HG02840 (cell line): ENCODE data around the gene AMT.
"Not testable (repeated sequence)": the region's sequence is repeated elsewhere in the genome, so short reads cannot be mapped to it uniquely, and the experiment has no call there.

Source experiments
- ATAC-seq: cut with Tn5 transposase; IDR thresholded peaks from one replicate; pipeline ENCODE4 v1.9.1; 2021; ENCODE audit warnings: mild to moderate bottlenecking, moderate library complexity, moderate number of reproducible peaks; ENCODE audit not compliant: unreplicated experiment, low FRiP score

Gene AMT

DNA sequence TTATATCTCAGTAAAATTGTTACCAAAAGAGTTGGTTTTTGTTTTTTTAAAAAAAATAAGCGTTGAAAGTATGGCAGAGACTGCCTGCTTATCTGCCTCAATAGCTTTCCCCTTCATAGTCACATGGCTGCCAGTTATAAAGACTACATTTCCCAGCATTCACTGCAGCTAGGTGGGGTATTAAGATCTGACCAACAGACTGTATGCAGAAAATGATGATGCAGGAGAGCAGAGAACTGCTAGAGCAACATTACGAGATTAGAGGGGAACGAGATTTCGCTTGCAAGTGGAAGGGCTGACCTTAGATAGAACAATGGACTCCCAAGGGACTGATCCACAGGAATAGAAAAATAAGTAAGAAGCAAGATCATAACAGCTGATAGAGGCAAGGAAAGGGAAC is 24.8 kb downstream of the AMT start:
- ATAC-seq = no peak

DNA sequence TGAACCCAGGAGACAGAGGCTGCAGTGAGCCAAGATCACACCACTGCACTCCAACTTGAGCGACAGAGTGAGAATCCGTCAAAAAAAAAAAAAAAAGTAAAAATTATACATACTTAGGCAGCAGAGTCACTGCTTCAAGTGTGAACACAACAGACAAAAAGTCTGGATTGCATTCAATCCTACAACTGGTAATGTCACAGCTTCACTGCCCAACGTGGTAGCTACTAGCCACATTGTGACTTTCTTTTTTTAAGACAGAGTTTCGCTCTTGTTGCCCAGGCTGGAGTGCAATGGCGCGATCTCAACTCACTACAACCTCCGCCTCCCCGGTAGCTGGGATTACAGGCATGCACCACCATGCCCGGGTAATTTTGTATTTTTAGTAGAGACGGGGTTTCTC is 31.0 kb downstream of the AMT start:
- not testable (repeated sequence) for ATAC-seq

DNA sequence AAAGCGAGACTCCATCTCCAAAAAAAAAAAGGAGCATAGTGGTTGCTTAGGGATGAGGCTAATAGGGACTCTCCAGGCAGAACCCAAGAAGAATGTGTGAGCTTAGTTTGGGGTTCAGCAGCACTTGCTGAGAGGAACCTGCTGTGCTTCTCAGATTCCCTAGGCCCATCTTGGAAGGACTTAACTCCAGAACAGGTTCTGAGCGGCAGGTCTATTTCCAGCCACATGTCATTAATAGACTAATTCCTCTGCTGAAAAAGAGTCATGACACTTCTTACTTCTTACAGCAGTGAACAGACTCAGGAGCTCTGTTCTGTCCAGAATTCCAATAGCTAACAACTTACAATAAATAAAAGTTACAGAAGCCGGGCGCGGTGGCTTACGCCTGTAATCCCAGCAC is 33.0 kb downstream of the AMT start:
- ATAC-seq = no peak

DNA sequence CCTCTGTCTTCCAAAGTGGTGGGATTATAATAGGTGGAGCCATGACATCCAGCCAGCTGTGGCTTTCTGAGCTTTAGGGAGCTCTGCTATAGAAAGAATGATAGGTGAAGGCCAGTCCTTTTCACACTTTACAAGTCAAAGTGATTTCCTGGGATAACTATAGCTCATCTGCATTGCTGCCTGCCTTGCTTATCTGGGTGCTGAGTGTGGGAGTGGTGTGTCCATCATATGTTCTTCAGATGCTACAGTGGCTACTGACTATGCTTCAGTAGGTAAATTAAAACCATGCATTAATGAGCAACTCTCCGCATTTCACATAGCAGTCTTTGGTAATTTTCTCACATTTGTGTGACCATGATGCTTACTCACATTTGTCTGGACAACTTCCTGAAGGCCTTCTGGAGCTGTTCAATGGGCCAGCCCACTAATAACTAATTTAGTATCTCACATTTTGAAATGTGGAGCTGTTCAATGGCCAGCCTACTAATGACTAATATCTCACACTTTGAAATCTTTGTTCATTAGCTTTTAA is 33.9 kb downstream of the AMT start:
- no peak for ATAC-seq

DNA sequence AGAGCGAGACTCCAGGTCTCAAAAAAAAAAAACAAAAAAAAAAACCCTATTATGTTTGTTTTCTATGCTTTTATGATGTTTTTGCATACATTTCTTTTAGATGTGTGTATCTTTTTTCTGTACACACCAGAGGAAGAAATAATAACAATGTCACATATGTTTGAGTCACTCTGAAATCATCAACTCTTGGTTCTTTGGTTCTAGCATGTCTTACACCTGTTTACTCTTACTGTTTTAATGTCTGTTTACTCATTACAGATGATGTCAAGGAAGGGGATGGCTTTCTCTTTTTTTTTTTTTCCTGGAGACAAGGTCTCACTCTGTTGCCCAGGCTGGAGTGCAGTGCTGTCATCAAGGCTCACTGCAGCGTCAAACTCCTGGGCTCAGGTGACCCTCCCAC is 34.6 kb downstream of the AMT start:
- ATAC-seq = no peak

DNA sequence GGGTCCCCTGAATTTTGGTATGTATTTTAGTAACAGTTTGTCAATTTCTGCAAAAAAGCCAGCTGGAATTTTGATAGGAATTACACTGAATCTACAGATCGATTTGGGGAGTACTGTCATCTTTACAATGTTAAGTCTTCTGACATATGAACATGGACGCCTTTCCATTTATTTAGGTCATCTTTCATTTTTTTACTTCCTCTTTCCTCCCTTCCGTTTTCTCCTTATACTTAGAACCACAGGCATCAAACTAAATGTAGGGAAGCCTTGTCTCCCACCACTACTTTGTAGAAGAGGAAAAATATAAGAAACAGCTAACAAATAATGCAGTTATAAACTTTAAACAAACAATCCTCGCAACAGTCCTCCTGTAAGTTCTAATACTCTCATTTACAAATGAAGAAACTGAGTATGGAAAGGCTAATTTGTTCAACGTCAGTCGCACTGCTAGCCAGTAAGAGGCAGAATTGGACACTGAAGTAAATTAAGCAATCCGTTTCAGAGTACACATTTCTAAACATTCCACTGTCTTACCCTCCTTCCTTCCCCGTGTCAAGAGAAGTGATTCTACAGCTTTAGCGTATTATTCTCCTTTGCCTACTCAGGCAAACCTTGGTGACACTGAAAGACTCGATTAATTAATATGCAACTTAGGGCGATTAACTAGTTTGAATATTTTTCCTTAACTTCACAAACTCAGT is 36.1 kb downstream of the AMT start:
- no peak for ATAC-seq

GRCh38 chr3:49385617-49386016 is 36.7 kb downstream of the AMT start:
- no peak for ATAC-seq

DNA sequence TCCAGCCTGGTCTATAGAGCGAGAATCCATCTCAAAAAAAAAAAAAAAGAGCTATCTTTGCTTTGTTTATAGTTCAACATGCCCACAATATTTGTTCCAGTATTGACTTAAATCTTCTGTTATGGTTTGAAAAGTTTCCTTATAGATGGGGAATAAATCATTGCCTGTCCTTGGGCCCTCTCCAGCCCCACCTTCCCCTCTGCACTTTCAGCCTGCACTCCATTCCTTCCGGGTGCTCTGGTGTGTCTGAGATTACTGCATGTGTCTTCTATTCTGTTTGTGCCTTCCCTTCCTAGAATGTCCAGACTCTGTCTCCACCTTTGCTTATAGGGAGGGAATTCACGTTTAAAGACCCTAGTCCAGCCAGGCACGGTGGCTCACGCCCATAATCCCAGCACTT is 38.9 kb downstream of the AMT start:
- ATAC-seq = no peak

GRCh38 chr3:49378249-49378895 is 43.9 kb downstream of the AMT start:
- ATAC-seq = no peak

DNA sequence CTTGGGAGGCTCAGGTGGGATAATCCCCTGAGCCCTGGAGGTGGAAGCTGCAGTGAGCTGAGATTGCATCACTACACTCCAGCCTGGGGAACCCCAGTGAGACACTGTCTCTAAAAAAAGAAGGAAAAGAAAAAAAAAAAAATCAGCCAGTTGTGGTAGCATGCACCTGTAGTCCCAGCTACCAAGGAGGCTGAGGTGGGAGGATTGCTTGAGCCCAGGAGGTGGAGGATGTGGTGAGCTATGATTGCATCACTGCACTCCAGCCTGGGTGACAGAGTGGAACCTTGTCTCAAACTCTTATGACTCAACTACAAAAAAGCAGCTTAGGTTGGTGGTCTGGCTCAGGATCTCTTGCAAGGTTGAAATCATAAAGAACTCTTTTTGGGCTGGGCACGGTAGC is 44.8 kb downstream of the AMT start:
- ATAC-seq = no peak

- no peak for ATAC-seq
Measured at GRCh38 chr3:49371946-49372345, 50.3 kb downstream of the AMT start.

DNA sequence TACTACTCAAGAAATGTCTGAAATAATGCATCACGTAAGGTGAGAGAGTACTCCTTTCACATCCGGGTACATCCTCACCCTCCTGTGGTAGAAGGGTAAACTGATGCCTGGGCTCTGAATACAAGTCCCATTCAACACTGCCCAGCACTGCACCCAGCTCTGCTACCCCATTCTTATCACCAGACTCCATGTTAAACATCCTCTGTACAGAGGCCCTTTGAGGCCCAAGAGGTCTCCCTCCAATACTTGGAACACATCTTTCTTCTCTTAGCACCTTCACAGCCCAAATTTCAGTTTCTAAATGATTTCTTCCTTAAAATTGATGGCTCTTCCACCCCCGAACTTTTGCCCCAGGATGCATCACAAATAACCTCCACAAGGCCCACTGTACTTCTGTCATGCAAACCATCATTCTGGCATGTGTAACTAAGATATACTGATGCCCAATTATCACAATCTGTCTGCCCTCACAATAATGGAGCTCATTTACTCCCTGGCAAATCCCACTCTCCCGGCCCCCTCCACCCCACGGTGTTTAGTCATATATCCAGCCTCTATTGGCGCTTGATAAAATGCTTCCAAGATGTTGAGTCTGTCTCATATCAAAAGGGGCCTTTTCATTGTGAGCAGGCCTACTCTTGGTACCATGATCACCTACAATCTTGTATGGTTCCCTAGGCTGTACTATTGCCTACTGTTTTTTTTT is 51.5 kb downstream of the AMT start:
- ATAC-seq = no peak
